NOMO-1 treated with dmso at 0.1 percent for 144 hours (cell line): ENCODE data around the gene FCHSD2.
"Not testable (repeated sequence)": the region's sequence is repeated elsewhere in the genome, so short reads cannot be mapped to it uniquely, and the experiment has no call there.

ENCODE experiments used
- DNase-seq: peaks from one replicate; lab custom pipeline; 2025; ENCODE audit not compliant: unreplicated experiment; lab: John Stamatoyannopoulos, UW

Gene FCHSD2

DNA sequence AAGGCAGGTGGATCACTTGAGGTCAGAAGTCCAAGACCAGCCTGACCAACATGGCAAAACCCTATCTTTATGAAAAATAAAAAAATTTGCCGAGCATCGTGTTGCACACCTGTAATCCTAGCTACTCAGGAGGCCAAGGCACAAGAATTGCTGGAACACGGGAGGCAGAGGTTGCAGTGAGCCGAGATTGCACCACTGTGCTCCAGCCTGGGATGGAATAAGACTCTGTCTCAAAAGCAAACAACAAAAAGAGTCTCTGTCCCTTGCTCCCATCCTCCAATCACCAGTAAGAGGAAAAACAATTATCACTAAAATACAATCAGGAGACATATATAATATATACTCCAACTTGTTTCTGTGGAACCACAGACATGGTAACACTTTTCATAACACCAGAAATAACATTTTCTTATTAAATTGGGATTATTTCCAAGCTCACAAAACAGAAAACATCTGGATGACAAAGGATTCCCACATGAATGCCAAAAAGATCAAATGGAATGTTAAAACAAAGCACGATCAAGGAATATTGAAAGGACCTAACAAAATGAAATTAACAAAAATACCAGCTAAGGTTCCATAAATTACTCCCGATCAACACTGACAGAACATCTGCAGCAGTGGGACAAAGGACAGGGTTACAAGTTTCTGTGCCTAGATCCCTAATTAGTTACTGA, 15.2 kb downstream of the FCHSD2 start:
- no peak for DNase-seq

DNA sequence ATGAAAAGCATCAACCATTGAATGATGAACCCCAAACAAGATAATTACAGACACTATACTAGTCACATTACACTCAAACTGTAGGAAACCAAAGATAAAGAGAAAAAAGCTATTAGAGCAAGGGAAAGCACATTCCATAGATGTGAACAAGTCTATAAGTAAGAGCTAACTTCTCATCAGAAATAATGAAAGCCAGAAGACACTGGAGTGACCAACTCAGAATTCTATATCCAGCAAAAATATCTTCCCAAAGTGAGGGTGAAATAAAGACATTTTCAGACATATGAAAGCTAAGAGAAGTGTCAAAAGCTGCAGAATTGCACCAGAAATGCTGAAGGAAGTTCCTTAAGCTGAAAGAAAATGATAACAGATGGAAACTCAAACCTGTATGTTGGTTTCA, 17.3 kb downstream of the FCHSD2 start:
- no peak for DNase-seq

GRCh38 chr11:73123892-73124291, 18.2 kb downstream of the FCHSD2 start:
- not testable (repeated sequence) for DNase-seq

DNA sequence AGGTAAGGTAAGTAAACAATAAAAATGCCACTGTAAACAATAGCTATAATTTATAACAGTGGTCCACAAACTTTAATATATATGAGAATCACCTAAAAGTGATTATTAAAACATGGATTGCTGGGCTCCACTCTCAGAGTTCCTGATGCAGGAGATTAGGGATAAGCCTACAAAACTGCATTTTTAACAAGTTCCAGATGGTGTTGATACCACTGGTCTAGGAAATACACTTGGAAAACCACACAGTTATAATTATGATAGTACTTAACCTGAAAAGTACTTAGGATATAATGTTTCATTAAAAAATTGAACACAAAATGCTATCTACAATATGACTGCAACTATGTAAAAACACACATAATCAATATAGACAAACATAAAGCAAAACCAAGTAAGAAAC, 20.4 kb downstream of the FCHSD2 start:
- DNase-seq, result no peak

DNA sequence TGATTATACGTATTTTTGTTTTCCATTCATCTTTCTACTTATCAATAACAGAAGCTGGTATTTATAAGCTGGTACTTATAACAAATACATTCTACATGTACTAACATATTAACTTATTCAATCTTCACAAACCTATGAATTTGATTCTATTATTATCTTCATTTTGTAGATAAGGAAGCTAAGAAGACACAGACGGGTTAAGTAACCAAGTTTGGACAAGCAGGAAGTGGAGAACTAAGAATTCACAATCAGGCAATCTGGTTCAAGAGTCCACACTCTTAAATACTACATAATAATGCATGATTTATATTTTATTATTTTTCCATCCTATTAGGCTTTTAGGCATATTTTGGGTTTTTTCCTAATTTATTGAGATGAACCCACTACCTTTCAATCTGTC, 25.0 kb downstream of the FCHSD2 start:
- DNase-seq, result no peak

DNA sequence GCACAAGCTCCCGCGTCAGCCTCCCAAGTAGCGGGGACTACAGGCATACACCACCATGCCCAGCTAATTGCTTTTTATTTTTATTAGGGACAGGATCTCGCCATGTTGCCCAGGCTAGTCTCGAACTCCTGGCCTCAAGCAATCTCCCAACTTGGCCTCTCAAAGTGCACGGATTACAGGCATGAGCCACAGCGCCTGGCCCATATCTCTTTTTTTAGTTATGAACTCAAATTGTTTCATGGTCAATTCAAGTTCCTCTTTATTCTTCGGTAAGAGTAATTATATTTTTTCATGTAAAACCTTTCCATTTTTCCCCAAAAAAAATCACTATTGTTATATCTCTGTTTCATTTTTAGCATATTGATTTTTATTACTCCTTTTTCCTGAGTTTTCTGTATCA, 25.5 kb downstream of the FCHSD2 start:
- peak; percentile 57 for DNase-seq

GRCh38 chr11:73114835-73115220, 27.3 kb downstream of the FCHSD2 start:
- no peak for DNase-seq

GRCh38 chr11:73114110-73114834, 27.8 kb downstream of the FCHSD2 start:
- DNase-seq, result no peak

GRCh38 chr11:73113426-73113825, 28.7 kb downstream of the FCHSD2 start:
- no peak for DNase-seq

GRCh38 chr11:73107597-73107996, 34.5 kb downstream of the FCHSD2 start:
- DNase-seq, result no peak

DNA sequence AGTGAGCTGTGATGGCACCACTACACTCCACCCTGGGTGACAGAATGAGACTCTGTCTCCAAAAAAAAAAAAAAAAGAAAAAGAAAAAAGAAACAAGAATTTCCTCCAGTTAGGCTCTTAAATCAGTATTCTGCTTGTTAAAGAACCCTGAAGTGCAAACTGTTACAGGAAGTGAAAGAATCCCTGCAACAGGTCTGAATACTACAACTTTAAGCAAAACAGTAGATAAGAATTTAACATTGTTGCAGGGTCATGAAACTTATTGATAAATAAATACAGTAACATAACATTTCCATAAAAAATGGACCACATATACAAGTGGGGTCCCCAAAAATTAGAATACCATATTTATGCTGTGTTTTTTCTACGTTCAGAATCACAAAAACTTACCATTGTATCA, 35.8 kb downstream of the FCHSD2 start:
- no peak for DNase-seq

DNA sequence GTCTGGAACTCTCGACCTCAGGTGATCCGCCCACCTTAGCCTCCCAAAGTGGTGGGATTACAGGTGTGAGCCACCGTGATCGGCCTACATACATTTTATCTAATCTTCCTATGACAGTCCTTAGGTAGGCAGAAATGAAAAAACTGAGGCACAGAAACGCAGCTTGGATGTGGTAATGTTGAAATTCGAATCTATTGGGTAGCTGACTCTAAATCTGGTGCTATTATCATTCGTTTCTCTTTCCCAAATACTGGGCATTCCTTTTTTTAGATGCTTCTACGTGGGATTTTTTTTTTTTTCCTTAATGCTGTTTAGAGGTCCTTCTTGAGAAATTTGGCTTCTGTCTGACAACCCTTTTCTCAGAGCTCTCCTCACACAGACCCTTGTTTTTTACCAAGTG, 41.5 kb downstream of the FCHSD2 start:
- no peak for DNase-seq

DNA sequence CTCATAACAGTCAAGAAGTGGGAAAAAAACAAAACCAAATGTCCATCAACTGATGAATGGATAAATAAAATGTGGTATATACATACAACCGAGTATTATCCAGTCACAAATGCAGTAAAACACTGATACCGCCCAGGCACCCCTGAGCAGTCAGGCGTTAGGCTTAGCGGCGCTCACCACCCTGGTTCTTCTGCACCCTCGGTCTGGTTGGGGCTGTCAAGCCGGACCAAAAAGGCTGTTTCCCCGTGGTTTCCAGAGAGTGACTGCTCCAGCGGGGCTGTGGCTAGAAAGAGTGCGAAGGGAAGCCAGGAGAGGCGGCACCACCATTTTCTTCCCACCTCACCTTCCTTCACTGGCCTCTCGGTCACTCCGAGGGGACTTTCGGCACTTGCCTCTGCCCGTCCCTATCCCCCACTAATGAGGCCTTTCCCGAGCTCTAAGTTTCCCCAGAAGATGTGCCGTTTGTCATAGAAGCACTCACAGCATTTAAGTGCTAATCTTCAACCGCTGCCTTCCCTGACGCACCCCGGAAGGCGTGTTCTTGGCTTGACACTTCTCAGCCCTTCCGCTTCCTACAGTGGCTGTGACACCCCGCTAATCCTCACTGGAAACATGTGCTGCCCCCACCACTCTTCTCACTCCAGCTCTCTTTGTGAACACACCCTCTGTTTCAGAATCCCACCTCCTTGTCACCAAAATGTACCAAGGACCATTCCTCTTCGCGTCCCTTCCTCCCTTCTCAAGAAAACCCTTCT, 42.4 kb downstream of the FCHSD2 start:
- DNase-seq, result no peak

DNA sequence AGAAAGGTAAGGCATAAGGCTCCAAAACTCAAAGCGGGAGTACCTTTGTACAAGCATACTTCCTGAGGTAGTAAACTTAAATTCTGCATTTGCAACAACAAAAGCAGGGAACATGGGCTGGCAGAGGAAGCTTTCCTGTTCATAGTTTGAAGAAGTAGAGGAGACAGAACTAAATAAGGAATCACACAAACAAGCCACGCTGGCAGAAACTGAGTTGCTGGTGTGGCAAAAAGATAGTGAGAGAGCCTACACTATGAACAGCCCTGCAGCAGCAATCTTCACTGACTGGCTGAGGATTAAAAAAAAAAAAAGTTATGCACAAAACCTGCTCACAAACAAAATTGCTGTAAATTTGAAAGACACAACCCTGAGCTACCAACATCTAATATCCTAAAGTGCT, 46.5 kb downstream of the FCHSD2 start:
- DNase-seq, result no peak

- DNase-seq, result no peak
Measured at GRCh38 chr11:73091521-73092305, 50.4 kb downstream of the FCHSD2 start.

DNA sequence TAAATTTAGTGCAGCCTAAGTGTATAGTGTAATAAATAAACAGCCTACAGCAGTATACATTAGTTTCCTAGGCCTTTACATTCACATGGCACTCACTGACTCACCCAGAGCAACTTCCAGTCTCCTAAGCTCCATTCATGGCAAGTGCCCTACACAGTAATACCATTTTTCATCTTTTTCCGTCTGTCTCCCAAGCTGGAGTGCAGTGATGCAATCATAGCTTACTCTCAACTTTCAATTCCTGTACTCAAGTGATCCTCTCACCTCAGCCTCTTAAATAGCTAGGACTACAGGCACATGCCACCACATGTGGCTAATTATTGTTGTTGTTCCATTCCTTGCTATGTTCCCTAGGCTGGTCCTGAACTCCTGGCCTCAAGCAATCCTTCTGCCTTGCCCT, 54.4 kb downstream of the FCHSD2 start:
- DNase-seq, result peak; percentile 26

DNA sequence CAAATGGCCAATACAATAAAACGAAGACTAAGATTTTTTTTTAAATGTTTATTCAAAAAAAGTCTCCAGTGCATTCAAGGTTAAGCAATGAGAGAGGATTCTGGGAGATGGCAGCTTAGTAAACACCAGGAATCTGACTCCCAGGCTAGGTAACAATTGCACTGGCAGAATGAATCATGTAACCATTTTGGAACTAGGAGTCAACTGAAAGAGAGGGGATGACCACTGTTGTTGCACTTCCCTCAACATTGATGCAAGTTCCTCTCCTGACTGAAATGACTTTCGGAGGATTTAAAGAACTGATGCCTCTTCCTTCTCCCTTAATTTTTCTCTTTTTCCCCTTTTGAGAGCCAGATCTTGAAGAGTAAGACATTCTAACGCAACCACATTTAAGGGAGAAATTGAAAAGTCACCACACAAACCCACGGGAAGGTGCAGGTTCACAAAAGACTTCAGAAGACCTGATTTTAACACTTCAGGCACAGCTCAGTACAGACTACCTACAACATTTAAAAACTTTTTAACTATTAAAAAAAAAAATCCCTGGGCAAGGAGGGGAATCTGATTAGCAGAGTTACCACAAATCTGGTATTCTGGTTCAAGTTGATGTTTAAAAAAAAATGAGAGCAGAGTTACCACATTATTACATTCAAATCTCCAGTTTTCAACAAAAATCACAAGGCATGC, 56.8 kb downstream of the FCHSD2 start:
- peak; percentile 9 for DNase-seq

DNA sequence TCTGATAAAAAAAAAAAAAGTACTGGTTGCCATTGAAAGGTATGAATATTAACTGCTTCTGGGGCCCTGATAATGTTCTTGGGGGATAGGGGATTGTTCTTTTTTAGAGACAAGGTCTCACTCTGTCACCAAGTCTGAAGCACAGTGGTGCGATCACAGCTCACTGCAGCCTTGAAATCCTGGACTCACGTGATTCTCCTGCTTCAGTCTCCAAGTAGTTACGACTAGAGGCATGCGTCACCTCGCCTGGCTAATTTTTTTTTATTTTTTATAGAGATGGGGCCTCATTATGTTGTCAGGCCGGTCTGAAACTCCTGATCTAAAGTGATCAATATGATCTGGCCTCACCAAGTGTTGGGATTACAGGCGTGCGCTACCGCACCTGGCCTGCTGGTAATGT, 63.5 kb downstream of the FCHSD2 start:
- DNase-seq, result no peak

DNA sequence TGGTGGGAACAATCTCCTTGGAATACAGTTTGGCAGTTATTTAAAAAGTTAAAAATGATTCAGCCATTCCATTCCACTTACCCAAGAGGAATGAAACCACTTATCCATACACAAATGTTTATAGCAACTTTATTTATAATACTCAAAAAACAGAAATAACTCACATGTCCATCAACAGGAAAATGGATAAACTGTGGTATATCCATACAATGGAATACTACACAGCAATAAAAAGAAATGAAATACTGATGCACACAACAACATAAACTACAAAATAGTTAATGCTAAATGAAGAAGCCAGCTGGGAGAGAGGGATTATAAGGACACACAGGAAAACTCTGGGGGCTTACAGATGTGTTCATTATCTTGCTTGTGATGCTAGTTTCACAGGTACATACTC, 64.7 kb downstream of the FCHSD2 start:
- DNase-seq, result no peak

- no peak for DNase-seq
Measured at GRCh38 chr11:73074319-73074718, 67.8 kb downstream of the FCHSD2 start.
